T-helper 1 cell treated with Interleukin-12 subunit alpha and Interleukin-12 subunit beta and Interleukin-4 antibody, amounts not matched to agents 30 μg/mL and 1 μg/mL, for 36 hours (primary cell): Measurements from ENCODE around the gene APOA4.

ENCODE experiments used
- H3K27ac Mint-ChIP-seq: one replicate; pipeline ENCODE4 v1.8.0; 2021; ENCODE audit warnings: mild to moderate bottlenecking, mixed read lengths
- H3K27me3 Mint-ChIP-seq: one replicate; pipeline ENCODE4 v1.8.0; 2021; ENCODE audit warnings: low read depth, mixed read lengths
- H3K36me3 Mint-ChIP-seq: one replicate; pipeline ENCODE4 v1.8.0; 2021; ENCODE audit warnings: low read depth, mixed read lengths
- H3K4me1 Mint-ChIP-seq: one replicate; pipeline ENCODE4 v1.8.0; 2021; ENCODE audit warnings: low read depth, mixed read lengths
- H3K4me3 Mint-ChIP-seq: one replicate; pipeline ENCODE4 v1.8.0; 2021; ENCODE audit warnings: mild to moderate bottlenecking, moderate library complexity, mixed read lengths
- H3K9me3 Mint-ChIP-seq: one replicate; pipeline ENCODE4 v1.8.0; 2021; ENCODE audit warnings: mixed read lengths

Gene APOA4

DNA sequence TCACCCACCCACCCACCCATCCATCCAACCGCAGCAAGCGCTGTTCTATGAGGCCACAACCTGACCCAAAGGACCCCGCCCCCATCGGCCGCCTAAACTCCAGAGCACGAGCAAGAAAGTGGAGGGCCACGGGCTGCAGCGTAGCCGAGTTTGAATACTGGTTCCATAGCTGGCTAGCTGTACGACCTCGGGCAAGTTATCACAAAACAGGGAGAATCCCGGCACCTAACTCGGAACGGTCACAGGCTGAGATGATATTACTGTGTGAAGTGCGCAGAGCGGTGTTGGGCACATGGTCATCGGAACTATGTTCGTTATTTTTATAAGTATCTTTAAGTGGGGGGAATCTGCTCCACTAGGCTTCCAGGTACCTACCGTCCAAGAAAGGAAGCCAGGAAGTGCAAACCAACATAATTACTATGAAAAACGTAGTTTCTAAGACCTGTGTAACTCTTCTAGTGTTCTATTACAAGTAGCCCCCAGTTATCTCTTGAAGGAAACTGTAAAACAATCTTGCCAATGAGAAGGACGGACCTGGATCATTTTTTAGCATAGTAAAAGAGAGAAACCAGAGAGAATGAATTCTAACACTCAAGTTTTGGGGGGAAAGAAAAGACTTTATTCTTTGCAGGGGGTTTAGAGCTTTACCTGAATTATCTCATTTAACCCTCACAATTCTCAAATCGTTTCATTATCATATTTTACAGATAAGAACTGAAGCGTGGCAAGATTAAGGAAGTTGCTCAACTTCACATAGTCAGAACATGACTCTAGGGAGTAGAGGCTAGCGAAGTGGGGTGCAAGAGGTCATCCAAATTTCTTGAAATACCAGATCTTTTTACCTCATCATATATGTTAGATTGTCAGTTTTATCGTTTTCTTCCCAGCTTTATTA, 49.7 kb downstream of the APOA4 start:
- H3K36me3 Mint-ChIP-seq = peaks cover 34% of the 10 kb centered on the region
- H3K9me3 Mint-ChIP-seq = no peaks in the 10 kb centered on the region
- H3K27ac Mint-ChIP-seq = peak overlapping the region; percentile 97
- H3K4me1 Mint-ChIP-seq = peaks cover 43% of the 10 kb centered on the region
- peak overlapping the region; percentile 98 for H3K4me3 Mint-ChIP-seq
- H3K27me3 Mint-ChIP-seq = no peaks in the 10 kb centered on the region

DNA sequence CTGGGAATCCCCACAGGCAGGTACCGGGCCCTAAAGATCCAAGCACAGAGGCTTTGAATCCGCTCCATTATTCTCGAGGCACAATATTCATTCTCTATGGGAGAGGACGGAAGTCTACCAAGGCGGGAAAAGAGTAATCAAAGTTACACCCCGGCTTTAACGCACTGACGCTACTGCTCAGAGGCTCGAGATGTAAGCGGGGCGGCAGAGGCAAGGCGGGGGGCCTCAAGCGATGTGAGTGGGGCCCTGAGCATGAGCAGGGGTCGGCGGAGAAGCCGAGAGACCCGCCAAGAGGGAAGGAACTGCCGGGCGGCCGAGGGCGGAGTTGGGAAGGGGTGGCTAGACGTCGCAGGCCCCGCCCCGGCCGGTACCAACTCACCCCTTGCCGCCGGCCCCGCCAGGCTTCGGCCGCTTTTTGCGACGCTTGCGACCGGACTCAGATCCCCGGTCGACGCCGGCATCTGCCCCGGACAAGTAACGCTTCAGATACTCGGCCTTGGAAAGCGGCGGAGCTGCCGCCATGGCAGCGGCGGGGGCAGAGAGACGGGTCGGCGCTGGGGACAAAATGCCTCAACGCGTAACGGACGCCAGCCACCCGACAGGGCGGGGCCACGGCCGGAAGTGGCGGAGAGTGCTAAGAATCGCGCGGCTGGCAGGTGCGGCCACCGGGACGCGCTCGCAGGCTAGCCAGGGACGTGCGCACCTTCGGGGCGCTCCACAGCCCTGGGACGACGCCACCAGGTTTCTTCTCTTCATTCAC, 50.5 kb downstream of the APOA4 start, which contains the start of gene BUD13:
Gene BUD13 (minus strand): TSS at position 545 of the 760 bp plus-strand sequence. CDS start 23 bp downstream, at position 522.
- Mint-ChIP-seq H3K27ac (peak within 1 kb of the TSS; percentile 97), H3K9me3 (no peaks in the 10 kb centered on the region), H3K4me3 (peak within 1 kb of the TSS; percentile 98), H3K27me3 (no peaks in the 10 kb centered on the region), H3K4me1 (peaks cover 36% of the 10 kb centered on the region), H3K36me3 (peaks cover 26% of the 10 kb centered on the region)

DNA sequence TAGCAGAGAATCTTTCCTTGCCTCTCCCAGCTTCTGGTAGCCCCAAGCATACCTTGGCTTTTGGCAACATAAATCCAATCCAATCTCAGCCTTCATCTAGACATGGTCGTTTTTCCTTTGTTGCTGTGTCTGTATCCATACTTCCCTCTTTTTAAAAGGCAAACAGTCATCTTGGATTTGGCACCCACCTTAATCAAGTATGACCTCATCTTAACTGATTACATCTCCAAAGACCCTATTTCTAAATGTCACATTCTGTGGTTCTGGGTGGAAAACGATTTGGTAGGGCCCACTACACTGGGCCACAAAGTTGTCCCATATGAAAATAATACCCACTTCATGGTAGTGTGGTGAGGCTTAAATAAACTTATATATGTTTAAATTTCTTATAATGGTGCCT, 51.2 kb downstream of the APOA4 start:
- Mint-ChIP-seq H3K27ac (peak overlapping the region; percentile 97), H3K36me3 (peaks cover 24% of the 10 kb centered on the region), H3K9me3 (no peaks in the 10 kb centered on the region), H3K4me3 (peak overlapping the region; percentile 98), H3K4me1 (peaks cover 36% of the 10 kb centered on the region), H3K27me3 (no peaks in the 10 kb centered on the region)
